Uterus (tissue), 4 donors: Measurements from ENCODE around the gene TMEM63B. TPM values are rescaled to one million over a fixed set of nuclear protein-coding genes. Genes with fewer than 3 reads are reported as not detected.

Experiments
- DNase-seq, 2 donors: peaks; one replicate each; pipeline ENCODE4 v3.0.0-alpha.2; 2019 to 2020
- H3K27ac ChIP-seq, 2 donors: fragments of 200-600 bp; sonication (generic); 1 replicate in 1 of 2; 2 replicates in 1 of 2; pipeline ENCODE4 v1.5.1; 2016 to 2018
- H3K27me3 ChIP-seq, 2 donors: fragments of 200-600 bp; sonication (generic); one replicate each; pipeline ENCODE4 v1.5.1; 2018 to 2019; ENCODE audit warnings: control low read depth in 1 of 2
- H3K36me3 ChIP-seq, 2 donors: fragments of 200-600 bp; sonication (generic); one replicate each; pipeline ENCODE4 v1.5.1; 2019; ENCODE audit warnings: control low read depth in 1 of 2
- H3K4me1 ChIP-seq, 2 donors: fragments of 200-600 bp; sonication (generic); one replicate each; pipeline ENCODE4 v1.5.1; 2018 to 2019; ENCODE audit warnings: control low read depth in 1 of 2
- H3K4me3 ChIP-seq, 2 donors: fragments of 200-600 bp; sonication (generic); 1 replicate in 1 of 2; 2 replicates in 1 of 2; pipeline ENCODE4 v1.5.1; 2018 to 2019; ENCODE audit warnings: mild to moderate bottlenecking in 1 of 2
- H3K9me3 ChIP-seq, 2 donors: fragments of 200-600 bp; sonication (generic); one replicate each; pipeline ENCODE4 v1.5.1; 2019; ENCODE audit warnings: control low read depth in 1 of 2
- POLR2A ChIP-seq, 2 donors: fragments of 450-650 bp; IDR thresholded peaks; one replicate each; pipeline ENCODE4 v1.6.1; 2016; ENCODE audit warnings: antibody characterized with exemption in 2 of 2, mild to moderate bottlenecking in 1 of 2, moderate library complexity in 1 of 2
- intact Hi-C: fragments of 100-400 bp; cut with DNase I; formaldehyde crosslinking; loops from one replicate; pipeline ENCODE4 v1.15.1; 2023; ENCODE audit warnings: low total_unique reads
- total RNA-seq, 4 donors: library from RNA; depleted of rRNA in 3 of 4; stranded (reverse); fragments of >200 nt in 3 of 4; gene quantifications; one replicate each; pipeline versions ENCODE4 v1.1.0 to v1.2.4, GENCODE V29; 2014 to 2023
- TF ChIP-seq, protein P1 (sequence below), 4 experiments: fragments of 200-600 bp in 2 of 4; fragments of 450-650 bp in 2 of 4; sonication (generic) in 2 of 4; IDR thresholded peaks; one replicate each; pipeline ENCODE4 v1.5.1; 2016 to 2019; ENCODE audit warnings: antibody characterized with exemption in 4 of 4, mild to moderate bottlenecking in 2 of 4, moderate library complexity in 1 of 4
- donor health status: DM: yes; HTN: yes; CAD: no.

TMEM63B gene
- total RNA-seq, 4 donors from 2014 or later: 0.77 to 24.9 (median 15.4) TPM

DNA sequence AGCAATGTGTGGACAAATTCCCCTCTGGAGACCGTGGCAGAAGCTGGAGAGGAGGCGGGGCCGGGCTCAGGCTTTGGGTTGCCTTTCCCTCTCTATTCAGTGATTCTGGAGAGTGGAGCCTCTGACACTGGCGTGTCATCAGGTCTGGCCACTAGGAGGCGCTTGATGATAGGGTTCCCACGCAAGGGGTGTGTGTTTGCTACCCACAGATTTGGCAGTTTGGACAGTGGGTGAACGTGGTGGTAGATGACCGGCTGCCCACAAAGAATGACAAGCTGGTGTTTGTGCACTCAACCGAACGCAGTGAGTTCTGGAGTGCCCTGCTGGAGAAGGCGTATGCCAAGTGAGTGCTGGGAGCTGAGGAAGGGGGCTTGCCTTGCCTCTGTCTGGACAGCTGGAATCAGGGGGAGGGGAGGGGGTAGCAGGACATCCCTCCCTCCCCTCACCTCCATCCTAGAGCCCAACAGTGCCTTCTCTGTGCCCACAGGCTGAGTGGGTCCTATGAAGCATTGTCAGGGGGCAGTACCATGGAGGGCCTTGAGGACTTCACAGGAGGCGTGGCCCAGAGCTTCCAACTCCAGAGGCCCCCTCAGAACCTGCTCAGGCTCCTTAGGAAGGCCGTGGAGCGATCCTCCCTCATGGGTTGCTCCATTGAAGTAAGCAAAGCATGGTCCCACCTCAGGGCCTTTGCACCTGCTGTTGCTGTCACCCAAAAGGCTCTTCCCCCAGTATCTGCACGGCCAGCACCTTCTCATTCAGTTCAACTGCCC lies 45.6 kb downstream of the TMEM63B start:
- TF ChIP-seq POLR2A (IDR thresholded peaks at IDR 0.05): no peak
- TF ChIP-seq, protein P1, sequence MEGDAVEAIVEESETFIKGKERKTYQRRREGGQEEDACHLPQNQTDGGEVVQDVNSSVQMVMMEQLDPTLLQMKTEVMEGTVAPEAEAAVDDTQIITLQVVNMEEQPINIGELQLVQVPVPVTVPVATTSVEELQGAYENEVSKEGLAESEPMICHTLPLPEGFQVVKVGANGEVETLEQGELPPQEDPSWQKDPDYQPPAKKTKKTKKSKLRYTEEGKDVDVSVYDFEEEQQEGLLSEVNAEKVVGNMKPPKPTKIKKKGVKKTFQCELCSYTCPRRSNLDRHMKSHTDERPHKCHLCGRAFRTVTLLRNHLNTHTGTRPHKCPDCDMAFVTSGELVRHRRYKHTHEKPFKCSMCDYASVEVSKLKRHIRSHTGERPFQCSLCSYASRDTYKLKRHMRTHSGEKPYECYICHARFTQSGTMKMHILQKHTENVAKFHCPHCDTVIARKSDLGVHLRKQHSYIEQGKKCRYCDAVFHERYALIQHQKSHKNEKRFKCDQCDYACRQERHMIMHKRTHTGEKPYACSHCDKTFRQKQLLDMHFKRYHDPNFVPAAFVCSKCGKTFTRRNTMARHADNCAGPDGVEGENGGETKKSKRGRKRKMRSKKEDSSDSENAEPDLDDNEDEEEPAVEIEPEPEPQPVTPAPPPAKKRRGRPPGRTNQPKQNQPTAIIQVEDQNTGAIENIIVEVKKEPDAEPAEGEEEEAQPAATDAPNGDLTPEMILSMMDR (IDR thresholded peaks at IDR 0.05): peak; percentile 76 to 93 (median 91)
- peak; percentile 81 to 85 for DNase-seq
- no peaks in the 10 kb centered on the region for H3K9me3 ChIP-seq
- H3K36me3 ChIP-seq: no peaks in the 10 kb centered on the region
- H3K4me1 ChIP-seq: peaks cover 0 to 4% of the 10 kb centered on the region in 2 donors
- intact Hi-C loops: loop anchor here (10.0 kb wide), 1 partner anchor 62 kb away; no protein-coding TSS in a partner anchor
- H3K27ac ChIP-seq: no peak overlapping the region
- no peak overlapping the region for H3K4me3 ChIP-seq
- no peaks in the 10 kb centered on the region for H3K27me3 ChIP-seq

- H3K4me3 ChIP-seq: no peak overlapping the region
- no peak overlapping the region for H3K27ac ChIP-seq
- DNase-seq: no peak
- no peaks in the 10 kb centered on the region for H3K9me3 ChIP-seq
- no peak for TF ChIP-seq POLR2A (IDR thresholded peaks at IDR 0.05)
- TF ChIP-seq, protein P1 (IDR thresholded peaks at IDR 0.05): no peak
- H3K27me3 ChIP-seq: no peaks in the 10 kb centered on the region
- intact Hi-C loops: loop anchor here (10.0 kb wide), 1 partner anchor 59 kb away; no protein-coding TSS in a partner anchor
- H3K4me1 ChIP-seq: peaks cover 0 to 4% of the 10 kb centered on the region in 2 donors
- H3K36me3 ChIP-seq: no peaks in the 10 kb centered on the region
These were observed 48.9 kb downstream of the TMEM63B start for GRCh38 chr6:44176130-44176761.

DNA sequence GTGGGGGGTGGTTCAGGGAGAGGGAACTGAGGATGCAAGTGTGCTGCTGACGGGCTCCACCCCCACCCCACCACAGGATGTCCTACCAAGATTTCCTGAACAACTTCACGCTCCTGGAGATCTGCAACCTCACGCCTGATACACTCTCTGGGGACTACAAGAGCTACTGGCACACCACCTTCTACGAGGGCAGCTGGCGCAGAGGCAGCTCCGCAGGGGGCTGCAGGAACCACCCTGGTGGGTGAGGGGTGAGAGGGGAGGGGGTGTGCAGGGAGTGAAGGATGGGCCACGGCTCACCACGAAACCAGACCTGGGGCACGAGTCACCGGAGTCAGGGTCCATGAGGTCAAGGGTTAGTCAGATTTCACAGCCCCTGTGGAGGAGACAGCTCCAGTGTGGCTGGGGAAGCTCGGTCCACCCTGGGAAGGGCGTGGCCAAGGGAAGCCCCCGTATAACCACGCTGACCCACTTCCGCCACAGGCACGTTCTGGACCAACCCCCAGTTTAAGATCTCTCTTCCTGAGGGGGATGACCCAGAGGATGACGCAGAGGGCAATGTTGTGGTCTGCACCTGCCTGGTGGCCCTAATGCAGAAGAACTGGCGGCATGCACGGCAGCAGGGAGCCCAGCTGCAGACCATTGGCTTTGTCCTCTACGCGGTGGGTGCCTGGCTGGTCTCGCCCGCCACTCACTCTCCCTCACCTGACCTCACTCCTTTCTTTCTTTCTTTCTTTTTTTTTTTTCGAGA lies 49.6 kb downstream of the TMEM63B start:
- Histone ChIP-seq H3K27me3 (no peaks in the 10 kb centered on the region), H3K4me3 (no peak overlapping the region), H3K9me3 (no peaks in the 10 kb centered on the region), H3K36me3 (no peaks in the 10 kb centered on the region), H3K27ac (no peak overlapping the region), H3K4me1 (peaks cover 0 to 4% of the 10 kb centered on the region in 2 donors)
- TF ChIP-seq POLR2A (IDR thresholded peaks at IDR 0.05): no peak
- TF ChIP-seq, protein P1 (IDR thresholded peaks at IDR 0.05): no peak
- no peak for DNase-seq
- intact Hi-C loops: loop anchor here (10.0 kb wide), 1 partner anchor 58 kb away; no protein-coding TSS in a partner anchor

DNA sequence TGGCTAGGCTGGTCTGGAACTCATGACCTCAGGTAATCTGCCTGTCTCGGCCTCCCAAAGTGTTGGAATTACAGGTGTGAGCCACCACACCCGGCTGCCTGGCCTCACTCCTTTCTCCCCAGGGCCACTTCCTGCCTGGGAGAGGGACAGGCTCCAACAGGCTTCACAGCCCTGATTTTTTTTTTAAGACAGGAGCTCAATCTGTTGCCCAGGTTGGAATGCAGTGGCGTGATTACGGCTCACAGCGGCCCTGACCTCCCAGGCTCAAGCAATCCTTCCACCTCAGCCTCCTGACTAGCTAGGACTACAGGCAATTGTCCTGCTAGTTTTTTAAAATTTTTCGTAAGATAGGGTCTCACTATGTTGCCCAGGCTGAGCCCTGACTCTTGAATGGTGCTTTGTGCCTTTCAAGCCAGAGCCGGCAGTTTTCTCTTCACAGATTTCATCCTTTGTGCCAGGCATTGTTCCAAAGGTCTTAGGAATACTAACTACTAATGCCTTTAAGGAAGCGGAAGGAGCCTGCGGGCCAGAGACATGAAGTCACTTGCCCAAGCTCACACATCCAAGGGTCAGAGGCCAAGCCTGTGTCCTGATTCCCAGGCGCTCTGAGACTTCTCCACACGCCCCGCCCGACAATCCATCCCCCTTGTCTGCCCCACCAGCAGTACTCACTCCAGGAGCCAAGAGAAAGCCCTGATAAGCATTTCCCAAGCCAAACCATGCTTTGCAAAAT lies 50.5 kb downstream of the TMEM63B start:
- Histone ChIP-seq H3K4me3 (no peak overlapping the region), H3K4me1 (peaks cover 0 to 3% of the 10 kb centered on the region in 2 donors), H3K27me3 (no peaks in the 10 kb centered on the region), H3K9me3 (no peaks in the 10 kb centered on the region), H3K36me3 (no peaks in the 10 kb centered on the region), H3K27ac (peak overlapping the region in 1 of 2 donors; percentile 26)
- intact Hi-C loops: loop anchor here (10.0 kb wide), 1 partner anchor 57 kb away; no protein-coding TSS in a partner anchor
- TF ChIP-seq POLR2A (IDR thresholded peaks at IDR 0.05): no peak
- TF ChIP-seq, protein P1 (IDR thresholded peaks at IDR 0.05): no peak
- DNase-seq: peak; percentile 61 to 64
